H9 (cell line): ENCODE results near the gene MAGED1. TPM values are rescaled to one million over a fixed set of nuclear protein-coding genes. Genes with fewer than 3 reads are reported as not detected.

Source experiments
- DNase-seq: peaks from one replicate; pipeline ENCODE4 v3.0.0-alpha.2; 2017
- H2AFZ ChIP-seq: one replicate; pipeline ENCODE4 v1.6.1; 2013; ENCODE audit warnings: mild to moderate bottlenecking, low read length, control low read depth, moderate library complexity
- H2AK5ac ChIP-seq: 2 replicates; pipeline ENCODE4 v1.6.1; 2013; ENCODE audit warnings: low read length, control low read depth, mixed read lengths; ENCODE audit not compliant: insufficient read length
- H2BK120ac ChIP-seq: one replicate; pipeline ENCODE4 v1.6.1; 2013; ENCODE audit warnings: low read depth, mild to moderate bottlenecking, low read length, control low read depth, inconsistent platforms; ENCODE audit not compliant: poor library complexity, severe bottlenecking
- H2BK12ac ChIP-seq: 2 replicates; pipeline ENCODE4 v1.6.1; 2013; ENCODE audit warnings: low read length, control low read depth, mixed read lengths, low read depth; ENCODE audit not compliant: insufficient read length
- H2BK15ac ChIP-seq: 2 replicates; pipeline ENCODE4 v1.6.1; 2013; ENCODE audit warnings: low read depth, low read length, control low read depth
- H2BK20ac ChIP-seq: one replicate; pipeline ENCODE4 v1.6.1; 2013; ENCODE audit warnings: low read depth, mild to moderate bottlenecking, low read length, control low read depth, inconsistent platforms; ENCODE audit not compliant: poor library complexity, severe bottlenecking
- H2BK5ac ChIP-seq: 2 replicates; pipeline ENCODE4 v1.6.1; 2013; ENCODE audit warnings: low read length, control low read depth, mixed read lengths; ENCODE audit not compliant: insufficient read length
- H3K14ac ChIP-seq: 2 replicates; pipeline ENCODE4 v1.6.1; 2013; ENCODE audit warnings: low read length, control low read depth; ENCODE audit not compliant: insufficient read depth
- H3K18ac ChIP-seq: 2 replicates; pipeline ENCODE4 v1.6.1; 2013; ENCODE audit warnings: low read depth, mild to moderate bottlenecking, mixed read lengths, low read length, control low read depth; ENCODE audit not compliant: insufficient read length
- H3K23ac ChIP-seq: 2 replicates; pipeline ENCODE4 v1.6.1; 2013; ENCODE audit warnings: low read length, control low read depth, mixed read lengths, low read depth; ENCODE audit not compliant: insufficient read length
- H3K23me2 ChIP-seq: 2 replicates; pipeline ENCODE4 v1.6.1; 2013; ENCODE audit warnings: low read depth, mild to moderate bottlenecking, mixed read lengths, low read length, control low read depth; ENCODE audit not compliant: insufficient read length, poor library complexity, severe bottlenecking
- H3K27ac ChIP-seq: 2 replicates; pipeline ENCODE4 v1.5.1; 2013; ENCODE audit warnings: low read length, control low read depth, mixed read lengths, low read depth; ENCODE audit not compliant: insufficient read length
- H3K27me3 ChIP-seq: 2 replicates; pipeline ENCODE4 v1.6.1; 2013; ENCODE audit warnings: low read length, control low read depth, inconsistent platforms; ENCODE audit not compliant: insufficient read depth
- H3K4ac ChIP-seq: 2 replicates; pipeline ENCODE4 v1.6.1; 2013; ENCODE audit warnings: low read depth, mild to moderate bottlenecking, control low read depth, inconsistent platforms, low read length, moderate library complexity
- H3K4me1 ChIP-seq: 2 replicates; pipeline ENCODE4 v1.6.1; 2013; ENCODE audit warnings: low read length, control low read depth, inconsistent platforms; ENCODE audit not compliant: insufficient read depth
- H3K4me2 ChIP-seq: 2 replicates; pipeline ENCODE4 v1.6.1; 2013; ENCODE audit warnings: low read length, control low read depth, mixed read lengths; ENCODE audit not compliant: insufficient read length, insufficient read depth
- H3K56ac ChIP-seq: 2 replicates; pipeline ENCODE4 v1.6.1; 2013; ENCODE audit warnings: low read depth, mild to moderate bottlenecking, mixed read lengths, low read length, control low read depth; ENCODE audit not compliant: insufficient read length
- H3K79me1 ChIP-seq: 2 replicates; pipeline ENCODE4 v1.6.1; 2013; ENCODE audit warnings: low read depth, mild to moderate bottlenecking, moderate library complexity, low read length, control low read depth, inconsistent platforms; ENCODE audit not compliant: insufficient read depth, poor library complexity, severe bottlenecking
- H3K79me2 ChIP-seq: 2 replicates; pipeline ENCODE4 v1.6.1; 2013; ENCODE audit warnings: low read length, control low read depth, inconsistent platforms; ENCODE audit not compliant: insufficient read depth
- H3K9ac ChIP-seq: 2 replicates; pipeline ENCODE4 v1.6.1; 2013; ENCODE audit warnings: low read length, control low read depth, mixed read lengths; ENCODE audit not compliant: insufficient read length; ENCODE audit errors: extremely low read depth
- H3K9me3 ChIP-seq: one replicate; pipeline ENCODE4 v1.6.1; 2013; ENCODE audit warnings: low read depth, low read length, inconsistent platforms; ENCODE audit not compliant: control insufficient read depth
- H3T11ph ChIP-seq: one replicate; pipeline ENCODE4 v1.6.1; 2013; ENCODE audit warnings: mild to moderate bottlenecking, low read length, control low read depth, inconsistent platforms
- H4K20me1 ChIP-seq: one replicate; pipeline ENCODE4 v1.6.1; 2013; ENCODE audit not compliant: control insufficient read depth, insufficient read length, insufficient read depth
- H4K5ac ChIP-seq: 2 replicates; pipeline ENCODE4 v1.6.1; 2013; ENCODE audit warnings: low read depth, mild to moderate bottlenecking, mixed read lengths, low read length, control low read depth; ENCODE audit not compliant: insufficient read length
- H4K8ac ChIP-seq: replicated peaks from 2 replicates; pipeline ENCODE4 v1.6.1; 2013; ENCODE audit warnings: low read length, control low read depth, mixed read lengths, low read depth; ENCODE audit not compliant: insufficient read length
- H4K91ac ChIP-seq: 2 replicates; pipeline ENCODE4 v1.6.1; 2013; ENCODE audit warnings: low read depth, mild to moderate bottlenecking, moderate library complexity, mixed read lengths, low read length, control low read depth; ENCODE audit not compliant: insufficient read length
- H3K27ac Mint-ChIP-seq, 3 experiments: 2 replicates in 2 of 3; 3 replicates in 1 of 3; pipeline ENCODE4 v1.8.0; 2020 to 2021; ENCODE audit warnings: mixed read lengths in 3 of 3, mild to moderate bottlenecking in 1 of 3, moderate library complexity in 1 of 3
- H3K27me3 Mint-ChIP-seq: 2 replicates; pipeline ENCODE4 v1.8.0; 2021; ENCODE audit warnings: low read depth, mild to moderate bottlenecking, moderate library complexity, mixed read lengths
- H3K36me3 Mint-ChIP-seq, 3 experiments: 2 replicates in 2 of 3; 3 replicates in 1 of 3; pipeline ENCODE4 v1.8.0; 2020 to 2021; ENCODE audit warnings: low read depth in 3 of 3, mixed read lengths in 3 of 3; ENCODE audit not compliant: insufficient read depth in 1 of 3
- H3K4me1 Mint-ChIP-seq, 2 experiments: 2 replicates each; pipeline ENCODE4 v1.8.0; 2020; ENCODE audit warnings: mixed read lengths in 2 of 2
- H3K4me3 Mint-ChIP-seq, 2 experiments: 2 replicates in 1 of 2; 3 replicates in 1 of 2; pipeline ENCODE4 v1.8.0; 2020 to 2021; ENCODE audit warnings: mild to moderate bottlenecking in 2 of 2, mixed read lengths in 2 of 2, moderate library complexity in 1 of 2
- H3K9me3 Mint-ChIP-seq, 2 experiments: 2 replicates in 1 of 2; 3 replicates in 1 of 2; pipeline ENCODE4 v1.8.0; 2020; ENCODE audit warnings: mild to moderate bottlenecking in 2 of 2, mixed read lengths in 2 of 2, moderate library complexity in 1 of 2
- CTCF ChIP-seq: fragments of 200-600 bp; sonication (generic); conservative IDR thresholded peaks from 3 replicates; pipeline ENCODE4 v1.8.0; 2021; ENCODE audit warnings: antibody characterized with exemption, mild to moderate bottlenecking
- WGBS: extraction: QIAGEN DNeasy Blood & Tissue Kit; methylation state at CpG from one replicate; pipeline ENCODE4 v1.1.7; 2013; ENCODE audit warnings: missing lambda C conversion rate, low lambda C conversion rate, mixed read lengths; ENCODE audit not compliant: insufficient read length; ENCODE audit errors: extremely low coverage; 5-methylcytosine and 5-hydroxymethylcytosine counted together
- total RNA-seq: library from RNA; stranded (reverse); gene quantifications from 2 replicates; pipeline ENCODE4 v1.2.1, GENCODE V29; 2021

The MAGED1 gene
- total RNA-seq, 1 experiment from 2014 or later = 163 TPM

GRCh38 chrX:51857159-51857733 is 36.2 kb upstream of the MAGED1 start:
- no peak overlapping the region for H3K4me3 Mint-ChIP-seq
- H2BK20ac ChIP-seq = no peak overlapping the region
- H3T11ph ChIP-seq = no peak overlapping the region
- WGBS = no CpG with 5 or more reads among the region's 1 CpG
- H2BK120ac ChIP-seq = no peak overlapping the region
- H3K18ac ChIP-seq = no peak overlapping the region
- no peak overlapping the region for H2BK12ac ChIP-seq
- H3K23ac ChIP-seq = no peak overlapping the region
- peaks cover 30 to 39% (median 34%) of the 10 kb centered on the region in 3 experiments for H3K36me3 Mint-ChIP-seq
- no peaks in the 10 kb centered on the region for H3K79me1 ChIP-seq
- no peaks in the 10 kb centered on the region for H3K23me2 ChIP-seq
- no peak overlapping the region for H2BK5ac ChIP-seq
- peaks cover 72 to 73% of the 10 kb centered on the region in 2 experiments for H3K9me3 Mint-ChIP-seq
- no peak overlapping the region for H3K27ac ChIP-seq
- H3K4me1 ChIP-seq = no peaks in the 10 kb centered on the region
- H3K14ac ChIP-seq = no peak overlapping the region
- no peaks in the 10 kb centered on the region; the same call in 1 of the 2 replicates for H3K27me3 Mint-ChIP-seq
- no peaks in the 10 kb centered on the region for H4K20me1 ChIP-seq
- TF ChIP-seq CTCF = no peak
- H4K5ac ChIP-seq = no peak overlapping the region
- H3K4ac ChIP-seq = no peak overlapping the region
- no peak overlapping the region for H2AK5ac ChIP-seq
- H3K79me2 ChIP-seq = peaks cover 4% of the 10 kb centered on the region; the same call in 1 of the 2 replicates
- H3K56ac ChIP-seq = no peak overlapping the region
- no peak for DNase-seq
- H3K4me1 Mint-ChIP-seq = peaks cover 31 to 35% of the 10 kb centered on the region in 2 experiments
- no peak overlapping the region for H4K91ac ChIP-seq
- H4K8ac ChIP-seq = no peak overlapping the region
- H3K9ac ChIP-seq = no peak overlapping the region
- H3K9me3 ChIP-seq = peaks cover 34% of the 10 kb centered on the region
- H3K4me2 ChIP-seq = no peak overlapping the region
- no peak overlapping the region for H3K27ac Mint-ChIP-seq
- H2BK15ac ChIP-seq = no peak overlapping the region
- no peaks in the 10 kb centered on the region for H3K27me3 ChIP-seq
- no peak overlapping the region for H2AFZ ChIP-seq
